NCI-H460 (cell line): ENCODE results near the gene CAPN13. TPM values are rescaled to one million over a fixed set of nuclear protein-coding genes. Genes with fewer than 3 reads are reported as not detected.

Source experiments
- DNase-seq: peaks from one replicate; pipeline ENCODE4 v3.0.0-alpha.2; 2016; ENCODE audit warnings: low read depth; ENCODE audit errors: extremely low read depth
- polyA plus RNA-seq: library from polyadenylated mRNA; depleted of rRNA; stranded (reverse); fragments of >200 nt; gene quantifications from 2 replicates; pipeline ENCODE4 v1.2.3, GENCODE V29; 2014; cell fraction: nucleus; rRNA removed
- total RNA-seq: library from RNA; depleted of rRNA; stranded (reverse); fragments of >200 nt; shearing (Covaris generic); gene quantifications from 2 replicates; pipeline ENCODE4 v1.2.3, GENCODE V29; 2014; rRNA removed

The CAPN13 gene, protein sequence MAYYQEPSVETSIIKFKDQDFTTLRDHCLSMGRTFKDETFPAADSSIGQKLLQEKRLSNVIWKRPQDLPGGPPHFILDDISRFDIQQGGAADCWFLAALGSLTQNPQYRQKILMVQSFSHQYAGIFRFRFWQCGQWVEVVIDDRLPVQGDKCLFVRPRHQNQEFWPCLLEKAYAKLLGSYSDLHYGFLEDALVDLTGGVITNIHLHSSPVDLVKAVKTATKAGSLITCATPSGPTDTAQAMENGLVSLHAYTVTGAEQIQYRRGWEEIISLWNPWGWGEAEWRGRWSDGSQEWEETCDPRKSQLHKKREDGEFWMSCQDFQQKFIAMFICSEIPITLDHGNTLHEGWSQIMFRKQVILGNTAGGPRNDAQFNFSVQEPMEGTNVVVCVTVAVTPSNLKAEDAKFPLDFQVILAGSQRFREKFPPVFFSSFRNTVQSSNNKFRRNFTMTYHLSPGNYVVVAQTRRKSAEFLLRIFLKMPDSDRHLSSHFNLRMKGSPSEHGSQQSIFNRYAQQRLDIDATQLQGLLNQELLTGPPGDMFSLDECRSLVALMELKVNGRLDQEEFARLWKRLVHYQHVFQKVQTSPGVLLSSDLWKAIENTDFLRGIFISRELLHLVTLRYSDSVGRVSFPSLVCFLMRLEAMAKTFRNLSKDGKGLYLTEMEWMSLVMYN
- total RNA-seq, result not detected in 2 replicates
- not detected in 2 replicates for polyA plus RNA-seq

- no peak for DNase-seq
Observed at GRCh38 chr2:30807249-30807648, at the start of gene CAPN13. TSS of gene CAPN13 (minus strand) at chr2:30807446. CDS start at chr2:30787325, 20,121 bp downstream.

DNA sequence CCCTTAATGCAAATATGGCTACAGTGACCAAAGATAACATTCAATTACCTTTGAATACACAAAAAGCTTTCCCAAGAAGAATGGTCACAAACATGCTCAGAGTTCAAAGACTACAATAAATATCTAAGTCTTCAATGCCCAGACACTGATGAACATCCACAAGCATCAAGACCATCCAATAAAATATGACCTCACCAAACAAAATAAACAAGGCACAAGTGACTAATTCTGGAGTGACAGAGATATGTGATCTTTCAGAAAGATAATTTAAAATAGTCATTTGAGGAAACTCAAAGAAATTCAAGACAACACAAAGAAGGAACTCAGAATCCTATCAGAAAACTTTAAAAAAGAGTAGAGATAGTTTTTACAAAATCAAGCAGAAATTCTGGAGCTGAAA is 40.6 kb upstream of the CAPN13 start:
- no peak for DNase-seq

DNA sequence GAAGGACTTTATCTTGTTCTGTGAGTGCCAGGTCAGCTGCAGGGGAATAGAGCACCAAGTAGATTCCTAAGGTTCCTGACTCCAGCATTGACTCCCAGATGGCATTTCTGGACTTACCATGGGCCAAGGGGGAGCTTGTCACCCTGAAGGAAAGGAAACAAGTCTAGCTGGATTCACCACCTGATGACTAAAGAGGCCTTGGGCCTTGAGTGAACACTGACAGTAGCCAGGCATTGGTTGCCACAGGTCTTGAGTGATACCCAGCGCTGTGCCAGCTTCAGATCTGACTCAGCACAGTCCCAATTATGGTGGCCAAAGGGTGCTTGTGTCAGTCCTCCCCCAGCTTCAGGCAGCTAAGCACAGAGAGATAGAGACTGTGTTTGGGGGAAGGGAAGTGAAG is 40.1 kb upstream of the CAPN13 start:
- DNase-seq, result no peak

- no peak for DNase-seq
Observed at GRCh38 chr2:30828586-30828985, 21.3 kb upstream of the CAPN13 start.

- no peak for DNase-seq
Observed at GRCh38 chr2:30826916-30827315, 19.7 kb upstream of the CAPN13 start.

GRCh38 chr2:30826481-30826880 is 19.2 kb upstream of the CAPN13 start:
- no peak for DNase-seq

GRCh38 chr2:30823452-30823851 is 16.2 kb upstream of the CAPN13 start:
- no peak for DNase-seq

- no peak for DNase-seq
Observed at GRCh38 chr2:30821960-30822359, 14.7 kb upstream of the CAPN13 start.

DNA sequence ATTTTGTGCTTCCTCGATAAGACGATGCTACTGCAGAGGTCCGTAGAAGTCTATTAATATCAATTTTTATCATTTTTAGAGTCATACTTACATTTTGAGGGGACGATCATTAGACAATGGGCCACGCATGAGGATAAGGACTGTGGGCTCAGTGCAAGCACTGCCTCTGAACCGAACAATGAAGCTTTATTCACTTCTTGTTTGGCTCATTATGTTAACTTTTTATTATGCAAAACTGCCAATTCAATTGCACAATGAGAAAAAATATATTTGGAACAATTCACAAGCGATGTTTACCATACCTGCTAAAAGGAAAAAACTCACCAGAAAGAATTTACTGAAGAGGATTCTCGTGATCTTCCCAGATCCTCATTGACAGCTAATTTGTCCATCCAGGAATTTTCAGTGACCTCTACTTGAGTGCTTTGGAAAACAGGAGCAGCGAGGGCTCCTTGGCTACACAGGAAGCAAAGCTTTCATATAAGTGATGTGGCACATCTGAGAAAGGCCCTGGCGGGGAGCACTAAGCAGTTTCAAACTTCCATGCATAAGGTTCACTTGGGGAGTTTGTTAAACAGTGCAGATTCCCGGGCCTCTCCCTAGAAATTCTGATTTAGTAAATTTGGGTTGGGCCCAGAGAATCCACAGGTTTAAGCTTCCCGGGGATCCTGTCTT is 13.3 kb upstream of the CAPN13 start:
- no peak for DNase-seq

DNA sequence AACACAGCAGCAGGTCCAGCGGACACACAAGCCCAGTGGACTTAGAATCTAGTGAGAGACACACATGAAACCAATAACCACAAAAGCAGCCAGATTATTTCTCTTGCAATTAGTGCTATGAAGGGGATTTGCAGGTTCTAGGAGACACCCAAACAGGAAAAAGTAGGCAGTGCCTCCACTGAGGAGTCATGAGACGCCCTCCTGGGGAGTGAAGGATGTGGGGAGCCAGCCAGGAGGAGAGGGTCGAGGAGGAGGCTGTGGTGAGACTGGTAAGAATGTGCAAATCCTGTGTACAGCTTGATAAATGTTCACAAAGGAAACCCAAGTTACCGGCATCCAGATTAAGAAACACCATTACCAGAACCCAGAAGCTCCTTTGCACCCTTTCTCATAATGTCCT is 2.7 kb upstream of the CAPN13 start:
- no peak for DNase-seq

DNA sequence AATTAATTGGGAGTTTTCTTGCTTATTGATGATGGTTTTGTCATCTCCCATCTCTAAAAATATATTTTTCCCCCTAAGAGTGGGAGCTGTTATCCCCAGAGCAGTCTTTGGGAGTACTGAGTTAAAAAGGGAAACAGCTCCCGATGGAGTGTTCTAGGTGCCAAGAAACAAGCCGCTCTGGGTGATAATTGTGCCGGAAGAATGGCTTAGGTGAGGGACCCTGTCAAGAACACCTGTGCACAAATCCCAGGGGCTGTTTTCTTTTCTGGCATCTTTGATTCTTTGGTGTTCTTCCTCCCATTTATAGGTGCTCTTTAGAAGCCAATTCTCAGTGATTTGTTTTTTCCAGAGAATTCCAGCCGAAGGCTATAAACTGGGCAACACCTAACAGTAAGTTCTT is 1.4 kb upstream of the CAPN13 start:
- no peak for DNase-seq

GRCh38 chr2:30803281-30803680 is 4.0 kb downstream of the CAPN13 start:
- no peak for DNase-seq

GRCh38 chr2:30802611-30803010 is 4.6 kb downstream of the CAPN13 start:
- no peak for DNase-seq

DNA sequence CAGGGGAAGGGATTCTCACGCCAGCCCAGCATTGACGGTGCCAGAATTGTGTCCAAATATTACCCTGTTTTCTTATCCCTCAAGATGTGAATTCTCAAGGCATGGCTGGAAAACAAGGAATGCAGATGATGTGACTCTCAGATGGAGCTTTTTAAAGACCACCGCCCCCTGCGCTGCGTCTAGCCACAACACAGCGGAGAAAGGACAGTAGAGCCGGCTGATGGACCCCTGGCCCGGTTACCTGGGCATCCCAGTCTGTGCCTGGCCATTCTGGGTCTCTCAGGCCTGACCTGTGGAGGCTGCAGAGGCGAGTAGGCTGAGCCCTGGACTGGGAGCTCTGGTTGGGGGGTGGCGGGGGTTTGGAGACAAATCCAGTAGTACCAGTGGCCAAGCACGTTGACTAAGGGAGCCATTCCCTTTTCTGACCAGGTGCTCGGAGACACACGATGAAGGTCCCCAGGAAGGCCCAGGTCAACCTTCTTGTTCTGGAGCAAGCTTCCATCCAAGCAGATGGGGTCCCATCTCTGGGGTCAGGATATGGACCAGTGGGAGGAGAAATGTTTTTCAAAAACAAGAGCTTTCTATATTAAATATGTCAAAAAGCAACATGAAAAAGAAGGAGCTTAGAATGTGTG is 5.3 kb downstream of the CAPN13 start:
- DNase-seq, result no peak

DNA sequence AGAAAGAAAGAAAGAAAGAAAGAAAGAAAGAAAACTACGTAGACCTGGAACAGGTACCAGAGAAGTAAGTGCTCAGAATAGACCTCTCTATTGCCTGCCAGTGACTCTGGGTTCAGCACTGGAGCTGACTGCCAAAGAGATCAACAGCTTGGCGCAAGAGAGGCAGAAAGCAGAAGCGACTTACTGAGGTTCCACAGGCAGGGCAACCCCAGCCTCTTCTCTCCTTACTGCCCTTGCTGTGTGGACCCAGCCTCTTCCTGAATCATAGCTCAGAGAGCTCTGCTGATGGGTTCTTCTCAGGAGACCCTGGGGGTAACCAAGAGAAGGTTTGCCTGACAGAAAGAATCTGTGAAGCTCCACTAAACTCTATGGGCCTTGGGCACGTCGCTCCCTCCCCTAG is 7.1 kb downstream of the CAPN13 start:
- no peak for DNase-seq

DNA sequence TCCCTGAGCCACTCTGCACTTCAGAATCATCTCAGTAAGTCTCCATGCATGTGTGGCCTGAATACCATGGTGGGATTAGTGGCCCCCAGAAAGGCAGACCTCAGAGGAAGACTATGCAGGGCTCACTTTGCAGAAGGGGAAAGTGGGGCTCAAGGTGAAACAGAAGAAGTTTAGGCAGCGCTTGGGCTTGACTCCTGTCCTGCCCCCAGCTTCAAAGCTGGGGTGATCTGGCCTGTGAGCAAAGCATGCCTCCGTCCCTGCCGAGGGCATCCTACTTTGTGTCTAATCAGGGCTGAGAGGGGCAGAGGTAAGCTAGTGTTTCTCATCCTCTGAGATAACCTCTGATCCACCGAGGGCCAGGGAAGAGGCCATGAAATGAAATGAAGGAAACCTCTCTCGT is 7.9 kb downstream of the CAPN13 start:
- DNase-seq, result no peak

- DNase-seq, result no peak
Observed at GRCh38 chr2:30798536-30798991, 8.7 kb downstream of the CAPN13 start.

DNA sequence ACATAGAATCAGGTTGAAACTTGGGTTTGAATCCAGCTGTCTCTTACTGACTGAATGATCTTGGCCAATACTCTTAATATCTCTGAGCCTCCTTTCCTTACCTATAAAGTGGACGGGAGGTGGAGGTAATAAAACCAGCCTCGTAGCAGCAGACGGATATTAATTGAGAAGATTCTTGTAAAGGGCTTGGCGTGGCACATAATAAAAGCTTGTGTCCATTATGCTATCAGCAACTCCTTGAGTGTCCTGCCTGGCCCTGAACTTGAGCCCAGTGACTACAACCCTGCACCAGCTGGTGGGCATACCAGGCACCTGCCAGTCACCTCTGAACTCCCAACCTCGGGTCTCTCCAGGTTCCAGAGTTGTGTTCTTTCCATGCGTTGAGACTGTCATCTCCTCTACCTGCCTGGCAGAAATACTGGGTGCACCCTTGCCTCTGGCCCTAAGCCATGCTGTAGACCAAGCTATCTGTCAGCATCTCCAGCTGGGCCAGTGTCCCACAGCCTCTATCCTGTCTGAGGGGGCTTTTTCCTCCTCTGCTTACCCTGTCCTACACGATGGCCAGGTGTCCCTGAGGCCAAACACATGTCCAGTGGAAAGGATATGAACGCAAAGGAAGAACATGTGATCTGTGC is 9.7 kb downstream of the CAPN13 start:
- DNase-seq, result no peak

- DNase-seq, result no peak
Observed at GRCh38 chr2:30796699-30797098, 10.5 kb downstream of the CAPN13 start.

- no peak for DNase-seq
Observed at GRCh38 chr2:30792521-30792920, 14.7 kb downstream of the CAPN13 start.
